Mesothelial cell of epicardium (in vitro differentiated cells): ENCODE data around the gene CDK16. TPM values are rescaled to one million over a fixed set of nuclear protein-coding genes. Genes with fewer than 3 reads are reported as not detected.

ENCODE experiments used
- DNase-seq, 2 experiments: peaks; one replicate each; pipeline ENCODE4 v3.0.0; 2021; ENCODE audit warnings: low spot score in 2 of 2; ENCODE audit not compliant: unreplicated experiment in 2 of 2
- H3K27ac Mint-ChIP-seq: 2 replicates; pipeline ENCODE4 v1.8.0; 2021; ENCODE audit warnings: mixed read lengths
- H3K27me3 Mint-ChIP-seq: 2 replicates; pipeline ENCODE4 v1.8.0; 2021; ENCODE audit warnings: low read depth, mixed read lengths
- H3K36me3 Mint-ChIP-seq: 2 replicates; pipeline ENCODE4 v1.8.0; 2021; ENCODE audit warnings: mixed read lengths
- H3K4me1 Mint-ChIP-seq: 2 replicates; pipeline ENCODE4 v1.8.0; 2021; ENCODE audit warnings: mixed read lengths
- H3K4me3 Mint-ChIP-seq: 2 replicates; pipeline ENCODE4 v1.8.0; 2021; ENCODE audit warnings: mild to moderate bottlenecking, moderate library complexity, mixed read lengths
- H3K9me3 Mint-ChIP-seq: 2 replicates; pipeline ENCODE4 v1.8.0; 2021; ENCODE audit warnings: mixed read lengths
- CTCF ChIP-seq: fragments of 200-600 bp; sonication (generic); IDR thresholded peaks from one replicate; pipeline ENCODE4 v1.5.0; 2021; ENCODE audit warnings: antibody characterized with exemption; ENCODE audit not compliant: unreplicated experiment
- total RNA-seq: library from RNA; stranded (reverse); gene quantifications from 3 replicates; pipeline ENCODE4 v1.2.1, GENCODE V29; 2021

Gene CDK16
- total RNA-seq, 1 donor from 2014 or later: 216 TPM

GRCh38 chrX:47232197-47232802, 13.8 kb downstream of the CDK16 start:
- H3K36me3 Mint-ChIP-seq: peaks cover 13% of the 10 kb centered on the region
- H3K27ac Mint-ChIP-seq: peak overlapping the region; percentile 100
- no peaks in the 10 kb centered on the region for H3K9me3 Mint-ChIP-seq
- H3K27me3 Mint-ChIP-seq: no peaks in the 10 kb centered on the region
- TF ChIP-seq CTCF: no peak
- peak overlapping the region; percentile 95 for H3K4me3 Mint-ChIP-seq
- H3K4me1 Mint-ChIP-seq: peaks cover 32% of the 10 kb centered on the region
- DNase-seq: no peak

- peak within 1 kb of the TSS; percentile 100 for H3K27ac Mint-ChIP-seq
- H3K36me3 Mint-ChIP-seq: peaks cover 13% of the 10 kb centered on the region
- DNase-seq: peak in 1 of 2 experiments; percentile 63
- peaks cover 33% of the 10 kb centered on the region for H3K4me1 Mint-ChIP-seq
- no peaks in the 10 kb centered on the region for H3K9me3 Mint-ChIP-seq
- H3K27me3 Mint-ChIP-seq: no peaks in the 10 kb centered on the region
- no peak for TF ChIP-seq CTCF
- peak within 1 kb of the TSS; percentile 95 for H3K4me3 Mint-ChIP-seq
These were observed 14.4 kb downstream of the CDK16 start, which contains the start of gene USP11 for GRCh38 chrX:47232803-47233332. Gene USP11 (plus strand): TSS chrX:47233009. CDS start chrX:47233044, 35 bp downstream.

GRCh38 chrX:47233333-47234113, 15.0 kb downstream of the CDK16 start:
- no peaks in the 10 kb centered on the region for H3K27me3 Mint-ChIP-seq
- peak overlapping the region; percentile 100 for H3K27ac Mint-ChIP-seq
- DNase-seq: peak; percentile 98 to 100
- no peak for TF ChIP-seq CTCF
- peaks cover 33% of the 10 kb centered on the region for H3K4me1 Mint-ChIP-seq
- H3K9me3 Mint-ChIP-seq: no peaks in the 10 kb centered on the region
- peak overlapping the region; percentile 95 for H3K4me3 Mint-ChIP-seq
- peaks cover 10% of the 10 kb centered on the region for H3K36me3 Mint-ChIP-seq

- Mint-ChIP-seq H3K9me3 (no peaks in the 10 kb centered on the region), H3K27me3 (no peaks in the 10 kb centered on the region), H3K4me3 (peak overlapping the region; percentile 95), H3K36me3 (peaks cover 9% of the 10 kb centered on the region), H3K27ac (peak overlapping the region; percentile 100), H3K4me1 (peaks cover 33% of the 10 kb centered on the region)
- DNase-seq: no peak
- no peak for TF ChIP-seq CTCF
These were observed 16.1 kb downstream of the CDK16 start for GRCh38 chrX:47234583-47234982.

- no peak for DNase-seq
- peak overlapping the region; percentile 73 for H3K27ac Mint-ChIP-seq
- H3K27me3 Mint-ChIP-seq: no peaks in the 10 kb centered on the region
- TF ChIP-seq CTCF: no peak
- H3K4me1 Mint-ChIP-seq: peaks cover 33% of the 10 kb centered on the region
- peak overlapping the region; percentile 43 for H3K4me3 Mint-ChIP-seq
- H3K9me3 Mint-ChIP-seq: no peaks in the 10 kb centered on the region
- peaks cover 15% of the 10 kb centered on the region for H3K36me3 Mint-ChIP-seq
These were observed 17.2 kb downstream of the CDK16 start for GRCh38 chrX:47235691-47236103.
